ENCODE data around the gene TCTA. TPM values are rescaled to one million over a fixed set of nuclear protein-coding genes. Genes with fewer than 3 reads are reported as not detected.
"Not testable (repeated sequence)": the region's sequence is repeated elsewhere in the genome, so short reads cannot be mapped to it uniquely, and the experiment has no call there.

The TCTA gene, protein sequence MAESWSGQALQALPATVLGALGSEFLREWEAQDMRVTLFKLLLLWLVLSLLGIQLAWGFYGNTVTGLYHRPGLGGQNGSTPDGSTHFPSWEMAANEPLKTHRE
- 27.7 TPM for total RNA-seq

DNA sequence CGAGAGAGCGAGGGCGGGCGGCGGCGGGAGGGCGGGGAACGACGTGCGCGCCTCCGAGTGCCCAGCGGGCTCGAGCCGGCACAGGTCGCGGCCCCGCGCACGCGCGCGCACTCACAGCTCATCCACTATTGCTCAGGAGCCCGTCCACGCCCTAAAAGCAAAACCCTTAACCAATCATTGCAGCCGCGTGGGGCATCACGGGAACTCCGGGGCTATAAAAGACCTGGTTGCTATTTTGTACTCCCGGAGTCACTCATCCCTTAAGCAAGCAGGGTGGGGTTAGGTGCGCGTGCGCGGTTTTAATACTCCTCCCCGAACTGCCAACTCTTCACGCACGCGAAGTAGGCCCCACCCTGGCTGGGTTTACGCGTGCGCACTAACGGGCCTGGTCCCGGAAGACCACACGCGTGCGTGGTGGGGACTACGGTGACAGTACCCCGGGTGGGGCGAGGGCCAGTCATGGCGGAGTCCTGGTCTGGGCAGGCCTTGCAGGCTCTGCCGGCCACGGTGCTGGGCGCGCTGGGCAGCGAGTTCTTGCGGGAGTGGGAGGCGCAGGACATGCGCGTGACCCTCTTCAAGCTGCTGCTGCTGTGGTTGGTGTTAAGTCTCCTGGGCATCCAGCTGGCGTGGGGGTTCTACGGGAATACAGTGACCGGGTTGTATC, at the start of gene TCTA, which contains the start of gene RHOA:
TSS of gene TCTA (plus strand) at position 456 of the 664 bp plus-strand sequence. CDS start at position 460, 4 bp downstream.
TSS of gene RHOA (minus strand) at position 9 of the 664 bp plus-strand sequence. CDS start 36,387 bp downstream, outside the sequence.
- DNase-seq (ENCODE audit: low read depth in 2 of 3, low spot score in 2 of 3): peak; percentile 97 to 100 (median 100)

- DNase-seq (ENCODE audit: low read depth in 2 of 3, low spot score in 2 of 3): no peak
Observed at GRCh38 chr3:49362561-49362960, 49.7 kb upstream of the TCTA start.

DNA sequence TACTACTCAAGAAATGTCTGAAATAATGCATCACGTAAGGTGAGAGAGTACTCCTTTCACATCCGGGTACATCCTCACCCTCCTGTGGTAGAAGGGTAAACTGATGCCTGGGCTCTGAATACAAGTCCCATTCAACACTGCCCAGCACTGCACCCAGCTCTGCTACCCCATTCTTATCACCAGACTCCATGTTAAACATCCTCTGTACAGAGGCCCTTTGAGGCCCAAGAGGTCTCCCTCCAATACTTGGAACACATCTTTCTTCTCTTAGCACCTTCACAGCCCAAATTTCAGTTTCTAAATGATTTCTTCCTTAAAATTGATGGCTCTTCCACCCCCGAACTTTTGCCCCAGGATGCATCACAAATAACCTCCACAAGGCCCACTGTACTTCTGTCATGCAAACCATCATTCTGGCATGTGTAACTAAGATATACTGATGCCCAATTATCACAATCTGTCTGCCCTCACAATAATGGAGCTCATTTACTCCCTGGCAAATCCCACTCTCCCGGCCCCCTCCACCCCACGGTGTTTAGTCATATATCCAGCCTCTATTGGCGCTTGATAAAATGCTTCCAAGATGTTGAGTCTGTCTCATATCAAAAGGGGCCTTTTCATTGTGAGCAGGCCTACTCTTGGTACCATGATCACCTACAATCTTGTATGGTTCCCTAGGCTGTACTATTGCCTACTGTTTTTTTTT, 41.5 kb upstream of the TCTA start:
- no peak for DNase-seq (ENCODE audit: low read depth in 2 of 3, low spot score in 2 of 3)

- DNase-seq (ENCODE audit: low read depth in 2 of 3, low spot score in 2 of 3): no peak
Observed at GRCh38 chr3:49371946-49372345, 40.3 kb upstream of the TCTA start.

DNA sequence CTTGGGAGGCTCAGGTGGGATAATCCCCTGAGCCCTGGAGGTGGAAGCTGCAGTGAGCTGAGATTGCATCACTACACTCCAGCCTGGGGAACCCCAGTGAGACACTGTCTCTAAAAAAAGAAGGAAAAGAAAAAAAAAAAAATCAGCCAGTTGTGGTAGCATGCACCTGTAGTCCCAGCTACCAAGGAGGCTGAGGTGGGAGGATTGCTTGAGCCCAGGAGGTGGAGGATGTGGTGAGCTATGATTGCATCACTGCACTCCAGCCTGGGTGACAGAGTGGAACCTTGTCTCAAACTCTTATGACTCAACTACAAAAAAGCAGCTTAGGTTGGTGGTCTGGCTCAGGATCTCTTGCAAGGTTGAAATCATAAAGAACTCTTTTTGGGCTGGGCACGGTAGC, 34.7 kb upstream of the TCTA start:
- no peak for DNase-seq (ENCODE audit: low read depth in 2 of 3, low spot score in 2 of 3)

DNA sequence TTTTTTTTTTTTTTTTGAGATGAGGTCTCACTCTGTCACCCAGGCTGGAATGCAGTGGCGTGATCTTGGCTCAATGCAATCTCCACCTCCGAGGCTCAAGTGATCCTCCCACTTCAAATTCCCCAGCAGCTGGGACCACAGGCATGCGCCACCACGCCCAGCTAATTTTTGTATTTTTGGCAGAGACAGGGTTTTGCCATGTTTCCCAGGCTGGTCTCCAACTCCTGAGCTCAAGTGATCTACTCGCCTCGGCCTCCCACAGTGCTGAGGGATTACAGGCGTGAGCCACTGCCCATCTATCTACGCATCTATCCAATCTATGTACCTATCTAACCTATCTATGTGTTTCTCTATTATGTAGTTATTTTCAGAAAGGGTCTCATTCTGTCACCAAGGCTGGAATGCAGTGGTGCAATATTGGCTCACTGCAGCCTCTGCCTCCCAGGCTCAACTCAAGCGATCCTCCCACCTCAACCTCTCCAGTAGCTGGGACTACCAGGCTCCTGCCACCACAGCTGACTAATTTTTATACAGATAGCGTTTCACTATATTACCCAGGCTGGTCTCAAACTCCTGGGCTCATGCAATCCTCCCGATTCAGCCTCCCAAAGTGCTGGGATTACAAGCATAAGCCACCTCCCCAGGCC, 33.9 kb upstream of the TCTA start:
- DNase-seq (ENCODE audit: low read depth in 2 of 3, low spot score in 2 of 3): no peak

GRCh38 chr3:49383387-49383786, 28.8 kb upstream of the TCTA start:
- no peak for DNase-seq (ENCODE audit: low read depth in 2 of 3, low spot score in 2 of 3)

- no peak for DNase-seq (ENCODE audit: low read depth in 2 of 3, low spot score in 2 of 3)
Observed at GRCh38 chr3:49385617-49386016, 26.6 kb upstream of the TCTA start.

GRCh38 chr3:49386056-49386756, 26.0 kb upstream of the TCTA start:
- peak in 1 of 3 donors; percentile 24 for DNase-seq (ENCODE audit: low read depth in 2 of 3, low spot score in 2 of 3)

GRCh38 chr3:49387721-49388120, 24.5 kb upstream of the TCTA start:
- DNase-seq (ENCODE audit: low read depth in 2 of 3, low spot score in 2 of 3): no peak

GRCh38 chr3:49388289-49388820, 23.9 kb upstream of the TCTA start:
- DNase-seq (ENCODE audit: low read depth in 2 of 3, low spot score in 2 of 3): no peak

DNA sequence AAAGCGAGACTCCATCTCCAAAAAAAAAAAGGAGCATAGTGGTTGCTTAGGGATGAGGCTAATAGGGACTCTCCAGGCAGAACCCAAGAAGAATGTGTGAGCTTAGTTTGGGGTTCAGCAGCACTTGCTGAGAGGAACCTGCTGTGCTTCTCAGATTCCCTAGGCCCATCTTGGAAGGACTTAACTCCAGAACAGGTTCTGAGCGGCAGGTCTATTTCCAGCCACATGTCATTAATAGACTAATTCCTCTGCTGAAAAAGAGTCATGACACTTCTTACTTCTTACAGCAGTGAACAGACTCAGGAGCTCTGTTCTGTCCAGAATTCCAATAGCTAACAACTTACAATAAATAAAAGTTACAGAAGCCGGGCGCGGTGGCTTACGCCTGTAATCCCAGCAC, 22.9 kb upstream of the TCTA start:
- no peak for DNase-seq (ENCODE audit: low read depth in 2 of 3, low spot score in 2 of 3)

DNA sequence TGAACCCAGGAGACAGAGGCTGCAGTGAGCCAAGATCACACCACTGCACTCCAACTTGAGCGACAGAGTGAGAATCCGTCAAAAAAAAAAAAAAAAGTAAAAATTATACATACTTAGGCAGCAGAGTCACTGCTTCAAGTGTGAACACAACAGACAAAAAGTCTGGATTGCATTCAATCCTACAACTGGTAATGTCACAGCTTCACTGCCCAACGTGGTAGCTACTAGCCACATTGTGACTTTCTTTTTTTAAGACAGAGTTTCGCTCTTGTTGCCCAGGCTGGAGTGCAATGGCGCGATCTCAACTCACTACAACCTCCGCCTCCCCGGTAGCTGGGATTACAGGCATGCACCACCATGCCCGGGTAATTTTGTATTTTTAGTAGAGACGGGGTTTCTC, 20.9 kb upstream of the TCTA start:
- DNase-seq (ENCODE audit: low read depth in 2 of 3, low spot score in 2 of 3): not testable (repeated sequence)

DNA sequence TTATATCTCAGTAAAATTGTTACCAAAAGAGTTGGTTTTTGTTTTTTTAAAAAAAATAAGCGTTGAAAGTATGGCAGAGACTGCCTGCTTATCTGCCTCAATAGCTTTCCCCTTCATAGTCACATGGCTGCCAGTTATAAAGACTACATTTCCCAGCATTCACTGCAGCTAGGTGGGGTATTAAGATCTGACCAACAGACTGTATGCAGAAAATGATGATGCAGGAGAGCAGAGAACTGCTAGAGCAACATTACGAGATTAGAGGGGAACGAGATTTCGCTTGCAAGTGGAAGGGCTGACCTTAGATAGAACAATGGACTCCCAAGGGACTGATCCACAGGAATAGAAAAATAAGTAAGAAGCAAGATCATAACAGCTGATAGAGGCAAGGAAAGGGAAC, 14.8 kb upstream of the TCTA start:
- peak in 2 of 3 donors; percentile 26 to 47 for DNase-seq (ENCODE audit: low read depth in 2 of 3, low spot score in 2 of 3)

GRCh38 chr3:49399461-49399860, 12.8 kb upstream of the TCTA start:
- DNase-seq (ENCODE audit: low read depth in 2 of 3, low spot score in 2 of 3): no peak

GRCh38 chr3:49401766-49402165, 10.5 kb upstream of the TCTA start:
- DNase-seq (ENCODE audit: low read depth in 2 of 3, low spot score in 2 of 3): no peak

GRCh38 chr3:49403891-49404290, 8.3 kb upstream of the TCTA start:
- DNase-seq (ENCODE audit: low read depth in 2 of 3, low spot score in 2 of 3): no peak

DNA sequence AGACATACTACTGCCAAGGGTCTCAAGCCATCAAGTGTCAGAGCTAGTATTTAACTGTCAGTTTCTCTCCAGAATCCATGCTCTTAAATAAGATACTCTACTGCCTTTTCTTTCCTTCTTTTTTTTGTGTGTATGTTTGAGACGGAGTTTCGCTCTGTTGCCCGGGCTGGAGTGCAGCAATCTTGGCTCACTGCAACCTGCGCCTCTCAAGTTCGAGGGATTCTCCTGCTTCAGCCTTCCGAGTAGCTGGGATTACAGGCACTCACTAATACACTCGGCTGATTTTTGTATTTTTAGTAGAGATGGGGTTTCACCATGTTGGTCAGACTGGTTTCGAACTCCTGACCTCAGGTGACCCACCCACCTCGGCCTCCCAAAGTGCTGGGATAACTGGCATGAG, 6.7 kb upstream of the TCTA start:
- DNase-seq (ENCODE audit: low read depth in 2 of 3, low spot score in 2 of 3): not testable (repeated sequence)

DNA sequence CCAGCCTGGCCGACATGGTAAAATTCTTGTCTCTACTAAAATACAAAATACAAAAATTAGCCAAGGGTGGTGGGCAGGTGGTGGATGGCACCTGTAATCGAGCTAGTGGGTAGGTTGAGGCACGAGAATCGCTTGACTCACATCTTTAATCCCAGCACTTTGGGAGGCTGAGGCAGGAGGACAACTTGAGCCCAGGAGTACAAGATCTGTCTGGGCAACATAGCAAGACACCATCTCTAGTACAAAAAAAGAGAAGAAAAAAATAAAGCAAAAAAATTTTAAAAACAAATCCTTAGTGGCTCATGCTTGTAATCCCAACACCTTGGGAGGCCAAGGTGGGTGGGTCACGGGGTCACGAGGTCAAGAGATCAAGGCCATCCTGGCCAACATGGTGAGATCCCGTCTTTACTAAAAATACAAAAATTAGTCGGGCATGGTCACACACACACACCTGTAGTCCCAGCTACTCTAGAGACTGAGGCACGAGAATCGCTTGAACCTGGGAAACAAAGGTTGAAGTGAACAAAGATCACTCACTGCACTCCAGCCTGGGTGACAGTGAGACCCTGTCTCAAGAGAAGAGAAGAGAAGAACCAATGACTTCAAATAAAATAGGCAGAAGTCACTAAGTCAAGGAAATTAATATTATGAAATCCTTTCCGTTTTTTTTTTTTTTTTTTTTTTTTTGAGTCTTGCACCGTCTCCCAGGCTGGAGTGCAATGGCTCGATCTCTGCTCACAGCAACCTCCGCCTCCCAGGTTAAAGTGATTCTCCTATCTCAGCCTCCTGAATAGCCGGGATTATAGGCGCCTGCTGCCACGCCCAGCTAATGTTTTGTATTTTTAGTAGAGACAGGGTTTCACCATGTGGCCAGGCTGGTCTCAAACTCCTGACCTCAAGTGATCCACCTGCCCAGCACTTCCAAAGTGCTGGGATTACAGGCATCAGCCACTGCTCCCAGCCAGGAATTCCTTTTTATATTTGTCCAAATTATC, 5.4 kb upstream of the TCTA start:
- no peak for DNase-seq (ENCODE audit: low read depth in 2 of 3, low spot score in 2 of 3)

All from hematopoietic multipotent progenitor cell (in vitro differentiated cells).